ENCODE results near the gene FMO5.
"Not testable (repeated sequence)": the region's sequence is repeated elsewhere in the genome, so short reads cannot be mapped to it uniquely, and the experiment has no call there.

- TF ChIP-seq CTCF, POLR2AphosphoS5, POLR2A (IDR thresholded peaks at IDR 0.05): not testable (repeated sequence)
These were observed 8.8 kb upstream of the FMO5 start for GRCh38 chr1:147233903-147234302.
